Hepatocyte (in vitro differentiated cells): ENCODE data around the gene COL4A2.

Experiments
- EZH2 ChIP-seq: fragments of 200-600 bp; sonication (generic); IDR thresholded peaks from 2 replicates; pipeline ENCODE4 v1.6.1; 2016; ENCODE audit warnings: antibody characterized with exemption, mild to moderate bottlenecking, borderline replicate concordance
- TF ChIP-seq, protein P1 (sequence below): fragments of 200-600 bp; sonication (generic); IDR thresholded peaks from 2 replicates; pipeline ENCODE4 v1.5.1; 2016; ENCODE audit warnings: antibody characterized with exemption, mild to moderate bottlenecking; ENCODE audit not compliant: poor library complexity

DNA sequence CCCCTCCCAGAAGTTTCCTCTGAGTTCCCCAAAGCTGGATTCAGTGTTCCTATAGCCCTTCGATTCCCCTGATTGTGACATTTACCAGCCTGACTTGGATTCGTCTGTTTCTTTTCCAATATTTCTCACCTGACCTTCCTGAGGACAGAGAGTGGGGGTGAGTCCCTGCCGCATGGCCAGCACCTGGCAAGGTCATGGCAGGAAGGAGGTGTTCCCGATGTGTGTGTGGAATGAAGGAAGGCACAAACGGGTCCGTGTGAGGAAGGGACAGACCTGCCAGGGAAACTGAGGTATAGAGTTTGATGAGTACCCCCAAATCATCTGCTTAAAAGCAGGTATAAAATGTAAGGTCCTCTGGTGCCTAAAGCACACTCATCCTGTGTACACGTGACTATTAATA is 3.4 kb upstream of the COL4A2 start:
- TF ChIP-seq EZH2, result no peak
- TF ChIP-seq, protein P1, sequence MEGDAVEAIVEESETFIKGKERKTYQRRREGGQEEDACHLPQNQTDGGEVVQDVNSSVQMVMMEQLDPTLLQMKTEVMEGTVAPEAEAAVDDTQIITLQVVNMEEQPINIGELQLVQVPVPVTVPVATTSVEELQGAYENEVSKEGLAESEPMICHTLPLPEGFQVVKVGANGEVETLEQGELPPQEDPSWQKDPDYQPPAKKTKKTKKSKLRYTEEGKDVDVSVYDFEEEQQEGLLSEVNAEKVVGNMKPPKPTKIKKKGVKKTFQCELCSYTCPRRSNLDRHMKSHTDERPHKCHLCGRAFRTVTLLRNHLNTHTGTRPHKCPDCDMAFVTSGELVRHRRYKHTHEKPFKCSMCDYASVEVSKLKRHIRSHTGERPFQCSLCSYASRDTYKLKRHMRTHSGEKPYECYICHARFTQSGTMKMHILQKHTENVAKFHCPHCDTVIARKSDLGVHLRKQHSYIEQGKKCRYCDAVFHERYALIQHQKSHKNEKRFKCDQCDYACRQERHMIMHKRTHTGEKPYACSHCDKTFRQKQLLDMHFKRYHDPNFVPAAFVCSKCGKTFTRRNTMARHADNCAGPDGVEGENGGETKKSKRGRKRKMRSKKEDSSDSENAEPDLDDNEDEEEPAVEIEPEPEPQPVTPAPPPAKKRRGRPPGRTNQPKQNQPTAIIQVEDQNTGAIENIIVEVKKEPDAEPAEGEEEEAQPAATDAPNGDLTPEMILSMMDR, result no peak
